ENCODE data around the gene ZEB2.

Gene ZEB2

DNA sequence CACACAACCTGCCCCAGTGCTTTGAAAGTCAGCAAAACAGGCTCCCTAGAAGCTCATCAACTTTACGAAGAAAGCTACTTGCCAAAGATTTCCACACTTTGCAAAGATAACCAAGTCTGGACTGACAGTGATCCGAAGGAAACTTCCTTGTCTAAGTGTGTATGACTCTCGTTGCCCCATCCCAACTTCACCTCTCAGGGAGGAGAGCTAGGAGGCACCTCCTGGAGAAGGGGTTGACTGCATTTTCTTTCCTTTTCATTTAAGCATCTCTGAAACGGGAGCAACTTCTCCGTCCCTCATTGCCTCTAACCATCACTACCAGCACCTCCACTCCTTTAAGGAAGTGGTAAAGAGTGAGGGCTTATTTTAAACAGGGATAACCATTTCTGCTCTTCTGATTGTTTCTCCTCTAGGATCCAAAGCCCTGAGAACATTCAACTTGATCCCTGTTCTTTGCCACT is 7.0 kb downstream of the ZEB2 start:
- DNase-seq (ENCODE audit: low spot score) = no peak

DNA sequence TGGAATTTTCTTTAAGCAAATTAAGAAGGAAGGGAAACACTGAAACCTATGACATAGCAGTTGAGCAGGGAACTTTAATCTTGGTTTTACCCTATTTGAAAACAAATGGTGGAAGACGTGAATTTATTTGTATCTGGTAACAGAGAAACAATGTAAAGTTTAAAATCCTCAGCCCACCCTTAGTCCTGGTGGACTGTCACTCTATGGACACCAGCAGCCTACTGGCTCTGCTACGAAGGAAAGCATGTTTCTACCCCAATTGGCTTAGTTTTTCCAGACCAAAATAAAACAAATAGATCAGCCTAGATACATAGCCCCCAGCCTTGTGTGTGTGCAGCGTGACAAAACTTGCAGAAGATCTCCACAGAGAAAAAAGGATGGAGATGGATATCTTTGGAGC is 7.4 kb downstream of the ZEB2 start:
- no peak for DNase-seq (ENCODE audit: low spot score)

DNA sequence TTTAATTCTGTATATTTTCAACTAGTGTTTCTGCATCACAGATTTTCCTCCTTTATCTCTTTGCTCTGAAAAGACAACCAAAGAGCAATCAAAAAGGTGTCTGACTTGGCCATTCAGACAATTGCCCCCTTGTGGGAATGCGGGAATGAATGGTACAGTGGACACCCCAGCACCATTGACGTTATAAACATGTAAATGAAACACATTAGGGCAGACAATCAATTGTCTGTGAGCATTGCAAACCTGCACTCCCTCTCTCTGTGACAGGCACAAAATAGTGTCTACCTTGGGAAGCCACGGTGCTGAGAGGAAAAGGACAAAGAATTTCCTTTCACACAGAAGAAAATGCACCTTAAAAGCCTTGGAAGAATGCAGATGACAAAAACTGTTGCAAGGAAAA is 8.0 kb downstream of the ZEB2 start:
- DNase-seq (ENCODE audit: low spot score) = no peak

DNA sequence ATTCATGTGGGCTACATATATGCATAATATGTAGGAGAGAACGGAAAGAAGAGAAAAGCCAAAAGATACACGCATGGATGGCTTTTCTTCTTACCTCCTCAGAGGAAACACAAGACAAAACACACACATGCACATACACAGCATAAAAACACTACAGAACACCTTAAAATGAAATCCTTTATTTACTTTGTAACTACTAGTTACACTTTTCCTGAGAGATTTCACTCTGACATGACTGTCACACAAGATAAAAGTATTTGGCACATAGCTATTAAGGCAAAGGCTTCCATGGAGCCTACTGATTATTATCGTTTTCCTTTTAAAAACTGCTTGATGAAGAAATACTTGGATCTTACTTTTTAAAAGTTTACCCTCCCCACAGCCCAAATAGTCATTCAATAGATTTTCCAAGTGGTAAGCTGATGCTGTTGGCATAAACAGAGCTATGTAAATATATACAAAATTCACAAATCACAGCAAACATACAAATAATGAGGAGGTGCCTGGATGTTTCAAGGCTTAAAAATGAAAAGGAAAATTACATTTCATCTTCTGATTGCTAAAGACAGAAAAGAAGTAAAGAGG is 8.6 kb downstream of the ZEB2 start:
- DNase-seq (ENCODE audit: low spot score) = no peak

DNA sequence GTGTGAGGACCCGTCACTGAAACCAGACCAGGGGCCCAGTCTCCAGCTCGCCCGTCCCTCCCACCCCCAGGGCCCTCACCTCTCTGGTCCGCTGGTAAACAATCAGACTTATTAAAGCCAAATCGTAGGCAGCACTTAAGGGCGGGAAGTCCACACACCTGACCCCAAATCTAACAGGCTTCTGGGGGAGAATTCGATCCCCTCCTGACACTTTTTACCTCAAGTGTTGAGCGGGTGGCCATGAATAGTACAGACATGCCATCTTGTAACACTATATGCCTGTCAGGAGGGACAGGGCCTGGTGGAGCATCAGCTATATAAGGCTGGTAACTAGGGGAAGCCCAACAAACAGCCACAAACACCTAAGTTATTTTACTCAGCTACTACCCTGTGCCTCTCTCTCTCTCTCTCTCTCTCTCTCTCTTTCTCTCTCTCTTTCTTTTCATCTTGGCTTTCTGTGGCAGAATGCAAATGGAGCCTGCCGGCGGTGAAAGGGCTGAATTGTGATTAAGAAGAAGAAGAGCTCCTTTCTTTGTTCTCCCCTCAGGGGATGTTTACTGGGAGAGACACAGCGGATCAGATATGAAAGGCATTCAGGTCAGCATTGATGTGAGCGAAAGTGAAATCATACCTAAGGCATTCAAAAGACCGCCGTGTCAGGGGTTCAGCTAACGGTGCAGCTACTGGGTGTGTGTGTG is 9.5 kb downstream of the ZEB2 start:
- DNase-seq (ENCODE audit: low spot score) = no peak

DNA sequence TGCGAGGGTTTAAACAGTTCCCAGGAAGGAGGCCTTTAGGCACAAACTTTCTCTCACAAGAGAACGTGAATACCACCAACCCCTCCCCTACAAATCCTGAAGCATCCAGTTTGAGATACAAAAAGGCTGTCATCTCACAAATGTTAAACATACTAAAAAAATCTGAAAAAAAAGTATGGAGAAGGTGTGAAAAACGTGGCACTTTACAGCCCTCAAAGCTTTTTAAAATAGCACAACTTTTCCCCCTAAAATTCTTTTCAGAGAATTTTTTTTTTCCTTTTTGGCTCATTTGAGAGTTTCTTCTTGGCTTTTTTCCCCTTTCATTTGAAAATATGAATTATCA is 10.1 kb downstream of the ZEB2 start:
- no peak for DNase-seq (ENCODE audit: low spot score)

DNA sequence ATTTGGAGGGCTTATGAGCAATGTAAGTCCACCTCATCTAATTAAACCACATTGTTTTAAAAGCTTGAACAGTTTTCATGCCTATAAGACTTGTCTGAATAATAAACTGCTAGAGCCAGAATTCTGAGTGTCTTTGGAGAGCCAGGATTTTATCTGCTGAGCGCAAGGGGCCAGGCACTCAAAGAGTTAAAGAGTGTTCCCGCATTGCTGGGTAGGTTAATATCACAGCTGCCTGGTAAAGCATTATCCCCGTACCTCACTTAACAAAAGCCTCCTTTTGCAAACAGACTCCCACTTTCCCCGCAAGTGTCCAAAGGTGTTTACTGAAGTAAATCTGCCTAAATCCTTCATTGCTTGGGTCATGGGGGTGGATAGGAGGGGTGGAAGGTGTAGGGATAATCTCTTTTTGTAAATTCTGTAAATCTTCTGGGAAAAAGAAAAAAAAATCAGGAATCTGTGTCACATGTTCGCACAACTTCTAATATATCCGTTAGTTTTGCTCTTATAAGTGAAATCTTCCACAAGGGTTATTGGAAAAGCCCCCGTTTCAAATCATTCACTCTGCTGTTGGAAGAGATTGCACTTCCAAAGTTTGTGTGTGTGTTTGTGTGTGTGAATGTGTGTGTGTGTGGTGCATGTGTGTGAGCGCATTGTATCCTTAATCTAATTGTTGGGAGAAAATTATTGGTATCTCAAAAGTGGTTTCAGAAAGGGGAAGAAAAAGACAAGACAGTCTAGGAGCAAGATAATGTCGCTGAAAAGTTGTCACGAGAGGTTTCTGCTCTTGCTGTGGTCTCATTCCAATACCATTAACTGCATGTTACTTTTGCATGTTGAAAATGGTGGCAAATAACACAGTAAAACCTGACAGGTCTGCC is 10.7 kb downstream of the ZEB2 start:
- no peak for DNase-seq (ENCODE audit: low spot score)

DNA sequence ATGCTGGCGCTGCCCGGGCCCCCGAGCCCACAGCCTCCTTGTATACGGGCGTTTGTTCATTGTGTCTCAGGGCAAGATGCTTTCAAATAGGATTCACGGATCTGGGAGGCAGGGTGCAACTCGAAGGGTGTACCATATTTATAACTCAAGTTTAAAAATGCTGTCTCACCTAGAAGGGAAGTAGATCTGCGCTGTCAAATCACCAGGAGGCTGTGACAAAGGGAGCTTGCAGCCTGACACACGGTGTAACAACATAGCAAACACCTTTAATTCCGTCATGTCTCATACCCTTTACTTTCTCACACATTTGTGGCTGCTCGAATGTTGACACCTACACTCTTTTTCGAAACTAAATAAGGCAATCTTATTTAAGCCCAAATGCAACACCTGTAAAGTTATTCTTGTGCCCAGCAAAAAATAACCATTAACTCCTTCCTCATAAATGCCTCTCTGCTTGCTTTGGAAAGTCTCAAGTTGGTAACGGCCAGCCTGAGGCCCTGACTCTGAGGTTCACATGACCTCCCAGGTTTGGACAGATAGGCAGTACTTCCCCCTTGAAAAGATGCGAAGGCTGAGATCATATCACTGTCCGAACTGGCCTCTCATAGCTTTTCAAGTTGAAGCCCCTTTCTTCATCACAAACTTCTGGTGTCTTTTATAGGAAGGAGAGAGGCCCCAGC is 11.6 kb downstream of the ZEB2 start:
- DNase-seq (ENCODE audit: low spot score) = no peak

DNA sequence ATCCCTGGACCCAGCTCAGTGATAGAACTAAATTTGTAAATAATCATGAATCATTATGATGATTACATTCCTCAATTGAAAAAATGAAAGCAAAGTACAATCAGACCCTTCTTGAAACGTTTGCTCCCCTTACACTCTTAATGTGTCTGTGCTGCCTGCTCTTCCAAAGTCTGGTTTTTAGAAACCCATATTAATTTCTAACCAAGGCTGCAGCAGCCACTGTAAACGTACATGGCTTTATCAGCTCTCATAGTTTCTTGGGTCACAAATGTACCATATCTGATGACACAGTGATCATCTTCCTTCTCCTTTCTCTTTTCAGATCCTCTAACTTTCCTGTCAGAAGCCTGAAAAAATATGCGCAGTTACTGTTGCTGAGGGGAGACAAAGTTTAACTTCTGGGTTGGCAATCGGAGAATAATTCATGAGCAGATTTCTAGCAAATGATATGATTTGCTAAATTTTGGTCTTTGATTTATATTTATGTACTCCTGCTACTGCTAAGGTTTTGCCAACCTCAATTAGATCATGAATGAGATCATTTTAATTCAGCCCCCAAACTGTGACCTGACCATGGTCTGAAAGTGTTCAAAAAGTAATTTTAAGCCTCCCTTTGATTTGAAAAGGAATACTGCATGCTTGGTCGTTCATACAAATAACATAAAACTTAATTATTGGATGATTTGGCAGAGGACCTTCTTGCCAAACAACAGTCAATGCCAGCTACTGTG is 12.3 kb downstream of the ZEB2 start:
- DNase-seq (ENCODE audit: low spot score) = no peak

DNA sequence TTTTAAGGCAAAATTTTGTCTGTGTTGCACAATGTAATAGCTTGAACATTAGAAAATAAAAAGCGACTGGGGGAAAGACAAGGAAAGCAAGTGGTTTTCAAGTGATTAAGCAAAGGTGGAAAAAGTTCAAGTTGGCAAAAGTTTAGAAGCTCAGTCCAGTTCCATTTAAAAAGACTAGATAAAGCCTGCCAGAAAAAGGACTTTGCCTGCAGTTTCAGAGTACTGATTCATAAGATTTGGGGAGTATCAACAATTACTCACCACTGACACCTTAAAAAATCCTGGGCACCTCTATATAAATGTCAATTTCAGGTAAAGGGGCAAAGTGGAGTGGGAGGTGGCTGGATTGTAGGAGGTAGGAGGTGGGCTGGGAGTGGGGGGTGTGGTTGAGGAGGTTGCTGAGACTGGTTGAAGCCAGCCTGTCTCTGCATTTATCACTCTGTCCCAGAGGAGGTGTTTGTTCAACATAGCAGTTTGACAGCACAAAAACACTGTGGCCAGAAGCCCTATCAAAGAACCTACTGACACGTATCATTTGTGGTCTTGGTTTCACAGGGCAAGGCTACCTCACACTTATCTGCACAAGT is 14.6 kb downstream of the ZEB2 start:
- DNase-seq (ENCODE audit: low spot score) = peak; percentile 47

DNA sequence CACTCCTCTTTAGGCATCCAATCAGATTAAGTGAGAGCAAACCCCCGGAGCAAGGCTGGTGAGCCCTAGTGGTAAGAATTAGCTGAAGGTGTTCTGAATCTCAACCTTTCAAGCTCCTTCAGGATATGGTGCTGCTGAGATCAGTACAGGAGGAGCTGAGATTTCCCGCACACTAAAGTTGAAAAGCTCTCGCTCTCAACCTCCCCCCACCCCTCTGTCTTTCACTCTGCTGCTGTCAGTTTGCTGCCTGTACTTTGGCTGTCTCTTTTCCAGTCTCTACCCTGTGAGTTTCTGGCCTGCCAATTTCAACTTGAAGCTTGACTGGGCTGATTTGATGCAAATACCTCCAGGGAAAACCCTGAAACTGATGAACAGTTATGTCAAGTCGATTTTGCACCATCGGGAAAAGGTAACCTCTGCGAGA is 15.7 kb downstream of the ZEB2 start:
- DNase-seq (ENCODE audit: low spot score) = no peak

DNA sequence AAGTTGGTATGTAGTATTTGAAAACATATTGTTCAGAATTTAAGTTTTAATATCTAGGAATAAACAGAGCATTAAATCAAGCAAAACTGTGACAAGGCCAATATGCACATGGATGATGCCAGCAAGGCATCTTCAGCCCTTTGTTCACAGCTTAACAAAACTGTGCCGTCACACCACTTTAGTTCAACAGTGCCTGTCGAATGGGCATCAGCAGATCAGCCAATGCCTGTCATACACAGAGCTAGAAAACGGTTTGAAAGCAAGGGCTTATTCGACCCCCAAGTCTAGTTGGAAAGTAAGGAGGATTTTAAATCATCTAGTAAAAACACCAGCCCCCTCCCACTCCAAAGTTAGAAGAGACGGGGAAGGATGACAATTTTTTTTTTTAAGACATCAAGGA is 16.7 kb downstream of the ZEB2 start:
- no peak for DNase-seq (ENCODE audit: low spot score)

DNA sequence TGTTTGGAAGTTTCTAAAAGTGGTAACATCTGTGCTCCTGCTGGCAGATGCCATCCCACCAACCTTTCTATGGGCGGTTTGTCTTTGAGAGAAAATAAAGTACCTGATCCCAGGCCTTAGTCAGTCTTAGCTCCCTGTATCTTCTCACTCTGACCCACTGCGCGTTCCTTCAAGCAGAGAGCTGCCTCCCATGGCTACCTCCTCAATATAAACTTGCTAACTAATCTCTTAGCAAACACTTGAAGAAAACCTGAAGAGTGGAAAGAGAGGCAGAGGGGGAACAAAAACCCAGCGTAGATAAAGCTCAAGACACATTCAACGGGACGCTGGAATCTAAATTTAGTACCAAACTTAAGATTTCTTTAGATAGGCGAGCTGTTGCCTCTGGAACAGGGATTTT is 17.6 kb downstream of the ZEB2 start:
- no peak for DNase-seq (ENCODE audit: low spot score)

DNA sequence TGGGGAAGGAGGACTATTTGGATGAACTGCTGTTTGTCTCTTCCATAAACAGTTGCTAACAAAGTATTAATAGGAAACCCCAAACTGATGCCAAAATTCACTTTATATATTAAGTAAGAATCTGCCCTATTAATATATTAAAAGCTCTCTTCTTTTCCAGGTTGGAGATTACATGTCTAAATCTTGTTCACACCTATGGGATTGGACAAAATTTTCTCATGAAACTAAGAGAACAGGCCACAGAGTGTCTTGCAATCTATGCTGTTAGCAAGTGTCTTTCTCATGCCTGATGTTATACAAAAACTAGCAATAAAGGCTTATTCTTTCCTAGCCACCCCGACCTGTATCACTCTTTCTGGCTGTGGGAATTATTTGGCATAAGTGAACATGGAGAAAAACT is 18.3 kb downstream of the ZEB2 start:
- DNase-seq (ENCODE audit: low spot score) = no peak

DNA sequence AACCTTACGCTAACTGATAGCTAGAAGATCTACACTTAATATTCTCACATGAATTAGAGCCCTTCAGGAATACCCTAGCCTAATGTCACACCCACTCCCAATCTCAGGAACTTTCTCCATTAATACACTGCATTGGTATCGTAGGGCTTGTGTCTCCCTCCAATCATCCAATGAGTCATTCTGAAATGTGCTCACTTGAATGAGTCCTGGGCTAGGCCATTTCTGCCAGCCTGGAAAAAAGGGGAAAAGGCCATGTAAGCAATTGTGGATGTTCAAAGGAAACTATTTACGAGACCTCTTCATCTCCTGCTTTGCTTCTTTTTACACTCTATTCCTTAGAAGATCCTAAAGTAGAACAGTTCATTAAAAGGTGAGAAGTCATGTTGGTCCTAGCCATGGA is 18.8 kb downstream of the ZEB2 start:
- no peak for DNase-seq (ENCODE audit: low spot score)

DNA sequence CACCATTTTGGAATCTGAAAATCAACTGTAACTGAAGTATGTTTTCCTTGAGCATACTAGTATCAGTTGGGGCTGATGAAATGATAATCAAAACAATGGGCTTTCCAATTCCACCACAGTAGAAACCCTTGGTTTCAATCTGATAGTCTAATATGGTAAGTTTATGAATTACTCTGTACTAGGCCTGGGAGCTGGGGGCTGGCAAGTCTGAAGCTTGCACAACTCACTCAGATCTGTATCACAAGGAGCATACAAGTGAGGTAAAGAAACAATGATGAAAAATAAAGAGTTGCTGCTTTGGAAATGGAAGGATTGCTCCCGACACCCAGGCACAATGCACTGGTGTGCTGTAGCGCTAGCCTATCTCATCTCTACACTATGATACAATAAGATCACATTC is 19.4 kb downstream of the ZEB2 start:
- no peak for DNase-seq (ENCODE audit: low spot score)

DNA sequence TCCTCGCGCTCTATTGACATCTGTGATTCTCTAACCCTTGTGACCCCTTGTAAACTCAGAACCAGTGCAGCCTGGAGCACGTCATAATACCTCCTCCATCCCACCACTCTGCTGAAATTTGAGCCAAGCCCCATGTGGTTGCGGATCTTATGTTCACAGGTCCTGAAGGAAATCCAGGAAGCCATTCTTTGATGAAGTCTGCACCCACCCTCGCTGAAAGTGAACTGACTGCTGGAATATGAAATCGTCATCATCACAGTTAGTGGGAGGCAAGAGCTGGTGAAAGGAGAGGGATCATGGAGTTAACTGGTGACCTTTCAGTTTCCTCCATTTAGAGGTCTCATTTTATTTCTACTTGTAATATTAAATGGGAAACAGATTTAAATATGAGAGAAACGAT is 21.6 kb downstream of the ZEB2 start:
- no peak for DNase-seq (ENCODE audit: low spot score)

DNA sequence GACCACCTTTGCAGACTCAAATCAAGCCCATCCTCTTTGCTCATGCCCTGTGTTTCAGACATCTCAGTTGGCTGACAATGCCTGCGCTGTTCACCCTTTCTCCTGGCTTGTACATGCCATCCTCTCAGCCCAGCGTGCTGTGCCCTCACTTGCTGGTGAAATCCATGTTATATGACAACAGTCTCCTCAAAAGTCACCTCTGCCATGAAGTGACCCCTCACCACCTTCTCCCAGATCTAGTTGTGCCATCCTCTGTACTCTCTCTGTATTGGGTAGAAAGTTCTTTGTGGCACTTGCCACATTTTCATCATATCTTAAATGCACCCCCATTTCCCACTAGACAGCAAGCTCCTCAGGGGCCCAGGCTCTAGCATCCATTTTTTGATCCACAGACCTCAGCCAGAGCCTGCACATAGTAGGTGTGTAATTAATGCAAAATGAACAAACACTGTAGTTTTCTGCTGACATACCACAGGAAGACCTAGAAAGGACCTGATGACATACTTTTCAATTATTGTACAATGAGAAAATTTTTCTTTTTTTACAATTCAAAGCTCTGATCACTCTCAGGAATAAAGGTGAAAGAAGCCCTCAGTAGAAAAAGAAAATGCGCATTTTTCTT is 22.8 kb downstream of the ZEB2 start:
- DNase-seq (ENCODE audit: low spot score) = no peak

DNA sequence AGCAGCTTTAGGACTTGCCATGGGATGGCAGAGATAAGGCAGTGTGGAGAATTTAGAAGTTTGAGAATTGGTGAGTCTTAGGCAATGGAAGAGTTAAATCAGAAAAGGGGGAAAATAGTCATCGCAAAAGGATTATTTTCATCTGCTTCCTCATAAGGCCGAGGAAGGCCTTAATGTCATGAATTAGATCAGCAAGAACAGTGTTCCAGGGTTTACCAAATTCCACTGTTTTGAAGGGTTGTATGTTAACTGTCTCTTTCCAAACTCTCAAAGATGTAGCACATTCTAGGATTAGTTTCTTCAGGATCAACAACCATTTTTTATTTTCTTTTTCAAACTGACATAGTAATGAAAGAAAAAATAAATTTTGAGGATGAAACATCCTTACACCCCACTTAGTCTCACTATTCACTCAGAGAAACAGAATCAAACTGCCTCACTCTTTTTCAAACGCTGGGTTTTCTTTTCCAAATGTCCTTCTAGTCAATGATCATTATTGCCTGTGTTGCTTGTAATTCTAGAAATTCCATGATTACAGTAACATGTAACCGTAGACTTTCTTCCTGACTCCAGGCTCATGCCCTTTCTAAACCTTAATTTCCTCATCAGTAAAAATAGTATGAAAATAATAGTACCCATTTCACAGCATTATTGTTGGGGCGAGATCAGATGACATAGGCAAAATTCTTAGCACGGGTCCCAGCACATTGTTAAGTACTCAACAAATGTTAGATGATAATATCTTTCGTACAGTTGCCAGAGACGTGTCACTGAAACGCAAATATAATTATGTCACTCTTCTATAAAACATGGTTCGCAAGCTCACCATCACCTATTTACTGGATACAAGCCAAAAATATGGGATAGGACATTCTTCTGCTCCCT is 23.6 kb downstream of the ZEB2 start:
- DNase-seq (ENCODE audit: low spot score) = no peak
